LNCaP clone FGC (cell line): ENCODE results near the gene ERP27.
A peak's percentile ranks its signal among the peaks of the same experiment; 100 is the strongest.

Source experiments
- DNase-seq: peaks from one replicate; pipeline ENCODE4 v3.0.0-alpha.2; 2011; ENCODE audit warnings: low read depth
- H3K4me3 ChIP-seq: 2 replicates; pipeline ENCODE4 v1.5.1; 2011; ENCODE audit warnings: mild to moderate bottlenecking, low read depth, low read length, control low read depth
- CTCF ChIP-seq: IDR thresholded peaks from 2 replicates; pipeline ENCODE4 v1.5.1; 2012; ENCODE audit warnings: mild to moderate bottlenecking; ENCODE audit not compliant: control insufficient read depth, insufficient read depth; ENCODE audit errors: extremely low read depth

ERP27 gene

GRCh38 chr12:14902465-14902864, 35.9 kb downstream of the ERP27 start:
- H3K4me3 ChIP-seq = no peak overlapping the region
- no peak for TF ChIP-seq CTCF
- DNase-seq = no peak

GRCh38 chr12:14901228-14901562, 37.1 kb downstream of the ERP27 start:
- TF ChIP-seq CTCF = no peak
- H3K4me3 ChIP-seq = no peak overlapping the region
- no peak for DNase-seq

GRCh38 chr12:14900521-14901227, 37.7 kb downstream of the ERP27 start:
- H3K4me3 ChIP-seq = no peak overlapping the region
- DNase-seq = no peak
- no peak for TF ChIP-seq CTCF

GRCh38 chr12:14896521-14897169, 41.7 kb downstream of the ERP27 start:
- no peak overlapping the region for H3K4me3 ChIP-seq
- DNase-seq = no peak
- no peak for TF ChIP-seq CTCF

GRCh38 chr12:14893506-14894250, 44.7 kb downstream of the ERP27 start:
- DNase-seq = no peak
- H3K4me3 ChIP-seq = no peak overlapping the region
- TF ChIP-seq CTCF = no peak

- peak; percentile 30 for TF ChIP-seq CTCF
- H3K4me3 ChIP-seq = no peak overlapping the region
- DNase-seq = no peak
These were observed 45.4 kb downstream of the ERP27 start for GRCh38 chr12:14892726-14893505.
